GM21786 (cell line): Measurements from ENCODE around the gene ITGA3.

ENCODE experiments used
- ATAC-seq: cut with Tn5 transposase; IDR thresholded peaks from one replicate; pipeline ENCODE4 v1.9.1; 2021; ENCODE audit not compliant: unreplicated experiment

ITGA3 gene

DNA sequence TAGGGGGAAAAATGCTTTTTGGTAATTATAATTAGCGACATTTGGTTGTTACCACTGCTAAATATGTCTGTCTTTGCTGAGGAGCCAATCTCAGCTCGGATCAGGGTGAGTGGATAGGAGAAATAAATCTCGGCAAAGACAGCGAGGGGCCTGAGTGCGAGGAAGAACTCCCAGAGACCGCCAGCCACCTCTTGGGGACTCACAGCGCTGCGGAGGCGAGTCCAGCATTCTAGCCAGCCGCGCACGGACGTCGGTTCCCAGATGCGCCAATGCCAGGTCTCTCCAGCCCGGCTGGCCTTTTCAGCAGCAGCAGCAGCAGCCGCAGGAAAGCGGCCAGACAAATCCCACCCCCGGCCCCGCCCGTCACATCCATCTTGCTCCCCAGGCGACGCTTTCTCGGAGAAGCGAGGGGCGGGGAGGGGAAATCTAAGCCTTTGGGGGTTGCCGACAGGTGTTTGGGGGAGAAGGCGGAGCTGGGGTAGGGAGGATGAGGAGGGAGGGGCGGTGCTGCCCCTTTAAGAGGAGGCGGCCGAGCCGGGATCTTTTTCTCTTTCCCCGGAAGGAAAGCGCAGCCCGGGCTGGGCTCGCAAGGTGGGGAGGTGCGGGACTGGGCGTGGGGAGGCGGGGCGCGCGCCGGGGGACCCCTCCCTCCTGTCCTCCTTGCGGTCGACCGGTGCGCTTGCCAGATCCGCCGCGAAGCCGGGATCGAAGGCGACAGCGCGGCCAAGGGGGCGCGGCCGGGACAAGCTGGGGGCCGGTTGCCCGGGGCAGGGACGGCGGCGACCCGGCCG lies at the start of gene ITGA3:
Gene ITGA3 (plus strand): TSS at position 685 of the 791 bp plus-strand sequence. CDS start 330 bp downstream, outside the sequence.
- ATAC-seq, result no peak

DNA sequence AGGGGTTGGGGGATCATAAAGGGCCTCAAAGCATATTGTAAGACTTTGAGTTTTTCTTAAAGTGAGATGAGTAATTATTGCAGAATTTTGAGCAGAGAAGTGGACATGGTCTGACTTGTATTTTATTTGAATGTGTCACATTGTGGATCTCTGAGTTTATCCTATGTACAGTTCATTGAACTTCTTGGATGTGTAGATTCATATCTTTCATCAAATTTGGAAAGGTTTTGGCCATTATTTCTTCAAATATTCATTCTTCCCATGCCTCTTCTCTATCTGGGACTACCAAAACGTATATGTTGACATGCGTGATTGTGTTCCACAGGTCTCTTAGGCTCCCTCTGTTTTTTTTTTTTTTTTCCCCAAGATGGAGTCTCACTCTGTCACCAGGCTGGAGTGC lies 46.6 kb upstream of the ITGA3 start:
- no peak for ATAC-seq

DNA sequence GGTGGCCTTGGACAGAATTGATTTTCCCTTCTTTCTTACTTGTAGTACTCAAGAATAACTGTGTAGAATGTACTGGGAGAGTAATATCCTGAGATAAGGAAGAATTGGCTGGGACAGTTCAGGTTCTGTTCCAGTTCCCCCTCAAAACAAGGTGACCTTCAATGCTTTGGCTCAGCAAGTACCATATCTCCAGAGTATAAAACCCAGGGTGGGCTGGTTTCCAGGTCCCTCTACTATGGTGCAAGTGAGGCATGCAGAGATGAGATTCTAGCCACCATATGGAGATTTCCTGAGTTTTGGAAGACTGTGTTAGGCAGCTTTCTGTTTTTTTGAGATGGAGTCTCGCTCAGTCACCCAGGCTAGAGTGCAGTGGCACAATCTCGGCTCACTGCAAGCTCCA lies 42.8 kb upstream of the ITGA3 start:
- no peak for ATAC-seq

DNA sequence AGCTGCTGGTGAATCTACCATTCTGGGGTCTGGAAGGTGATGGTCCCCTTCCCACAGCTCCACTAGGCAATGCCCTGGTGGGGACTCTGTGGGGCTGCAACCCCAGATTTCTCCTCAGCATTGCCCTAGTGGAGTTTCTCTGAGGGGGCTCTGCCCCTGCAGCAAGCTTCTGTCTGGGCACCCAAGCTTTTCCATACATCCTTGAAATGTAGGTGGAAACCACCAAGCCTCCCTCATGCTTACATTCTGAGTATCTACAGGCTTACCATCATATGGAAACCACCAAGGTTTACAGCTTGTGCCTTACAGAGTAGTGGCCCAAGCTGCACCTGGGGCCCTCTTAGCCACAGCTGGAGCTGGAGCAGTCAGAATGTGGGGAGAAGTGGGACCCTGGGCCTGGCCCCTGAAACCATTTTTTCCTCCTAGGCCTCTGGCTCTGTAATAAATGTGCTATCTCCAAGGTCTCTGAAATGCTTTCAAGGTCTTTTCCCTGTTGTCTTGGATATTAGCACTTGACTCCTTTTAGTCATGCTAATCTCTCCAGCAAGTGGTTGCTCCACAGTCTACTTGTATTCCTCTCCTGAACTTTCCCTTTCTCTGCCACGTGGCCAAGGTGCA lies 41.3 kb upstream of the ITGA3 start:
- ATAC-seq, result no peak

DNA sequence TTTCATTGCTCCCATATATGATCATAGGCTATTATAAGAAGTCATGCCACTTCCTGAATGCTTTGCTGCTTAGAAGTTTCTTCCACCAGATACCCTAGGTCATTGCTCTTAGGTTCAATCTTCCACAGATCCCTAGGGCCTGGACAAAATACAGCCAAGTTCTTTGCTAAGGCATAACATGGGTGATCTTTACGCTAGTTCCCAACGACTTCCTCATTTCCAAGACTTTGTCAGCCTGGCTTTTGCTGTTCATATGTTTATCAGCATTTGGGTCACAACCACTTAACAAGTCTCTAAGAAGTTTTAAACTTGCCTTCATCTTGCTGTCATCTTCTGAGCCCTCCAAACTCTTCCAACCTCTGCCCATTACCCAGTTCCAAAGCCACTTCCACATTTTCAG lies 40.8 kb upstream of the ITGA3 start:
- no peak for ATAC-seq

DNA sequence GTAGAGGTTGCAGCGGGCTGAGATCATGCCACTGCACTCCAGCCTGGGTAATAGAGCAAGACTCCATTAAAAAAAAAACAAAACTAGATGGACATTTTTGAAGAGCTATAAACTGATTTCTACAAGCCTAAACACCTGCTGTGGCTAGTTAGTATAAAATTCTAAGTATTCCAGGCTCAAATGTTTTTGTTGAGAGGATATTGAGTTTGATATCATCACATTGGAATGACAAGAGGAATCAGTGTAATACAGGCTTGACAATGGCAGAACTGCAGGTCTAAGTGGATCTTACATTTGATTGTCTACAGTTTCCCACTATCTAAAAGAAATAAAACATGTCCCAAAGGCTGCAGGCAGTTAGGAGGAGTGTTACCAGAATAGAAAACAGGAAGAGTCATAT lies 37.0 kb upstream of the ITGA3 start:
- no peak for ATAC-seq

- no peak for ATAC-seq
Measured at GRCh38 chr17:50020841-50021599, 34.9 kb upstream of the ITGA3 start.

- ATAC-seq, result no peak
Measured at GRCh38 chr17:50021681-50022370, 34.1 kb upstream of the ITGA3 start.

GRCh38 chr17:50022463-50023130 lies 33.3 kb upstream of the ITGA3 start:
- no peak for ATAC-seq

GRCh38 chr17:50023520-50023919 lies 32.4 kb upstream of the ITGA3 start:
- no peak for ATAC-seq

- ATAC-seq, result no peak
Measured at GRCh38 chr17:50024808-50025207, 31.1 kb upstream of the ITGA3 start.

DNA sequence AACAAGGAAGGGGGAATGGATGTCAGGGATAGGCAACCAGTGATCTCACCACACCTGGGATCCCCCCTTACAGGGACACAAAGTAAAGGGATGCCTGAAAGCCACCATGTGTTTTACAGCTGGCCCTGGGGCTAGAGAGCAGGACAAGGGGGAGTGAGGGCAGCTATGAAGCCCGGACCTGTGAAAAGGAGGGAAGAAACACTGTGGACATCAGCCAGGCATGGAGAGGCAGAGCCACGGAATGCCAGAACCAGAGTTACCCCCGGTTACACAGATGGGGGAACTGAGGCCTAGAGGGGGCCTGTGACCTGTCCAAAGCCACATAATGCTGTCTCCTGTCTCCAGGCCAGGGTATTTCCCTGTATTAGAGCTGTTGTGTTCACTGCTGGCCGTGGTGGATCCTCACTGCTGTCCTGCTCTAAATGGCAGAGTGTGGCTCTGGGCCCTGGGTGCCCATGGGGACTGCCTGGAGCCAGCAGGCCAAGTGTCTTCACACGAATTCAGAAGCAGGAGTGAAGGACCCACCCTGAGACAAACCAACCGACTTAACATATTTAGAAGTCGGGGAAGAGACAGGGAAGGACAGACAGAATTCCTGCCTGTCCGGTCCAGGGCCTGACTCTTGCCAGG lies 29.7 kb upstream of the ITGA3 start:
- no peak for ATAC-seq

GRCh38 chr17:50026837-50027171 lies 29.1 kb upstream of the ITGA3 start:
- ATAC-seq, result no peak

- no peak for ATAC-seq
Measured at GRCh38 chr17:50027172-50027880, 28.6 kb upstream of the ITGA3 start.

GRCh38 chr17:50027881-50028735 lies 27.8 kb upstream of the ITGA3 start:
- ATAC-seq, result no peak

- no peak for ATAC-seq
Measured at GRCh38 chr17:50028736-50029120, 27.2 kb upstream of the ITGA3 start.

GRCh38 chr17:50029185-50029584 lies 26.7 kb upstream of the ITGA3 start:
- ATAC-seq, result no peak

DNA sequence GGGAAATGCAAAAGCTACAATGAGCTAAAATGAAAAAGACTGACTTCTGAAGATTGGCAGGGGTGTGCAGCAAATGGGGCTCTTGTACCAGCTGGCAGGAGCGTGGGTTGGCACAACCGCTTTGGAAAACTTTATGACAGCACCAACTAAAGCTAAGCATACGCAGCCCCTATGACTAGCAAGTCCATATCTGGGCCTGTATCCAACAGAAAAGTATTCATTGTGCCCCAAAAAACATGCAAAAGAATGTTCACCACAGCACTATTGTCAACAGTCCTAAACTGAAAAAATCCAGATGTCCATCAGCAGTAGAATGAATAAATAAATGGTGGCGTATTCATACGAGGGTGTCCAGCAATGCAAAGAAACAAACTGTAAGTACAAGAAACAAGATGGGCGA lies 22.6 kb upstream of the ITGA3 start:
- ATAC-seq, result no peak
